HG02852 (cell line): ENCODE results near the gene CA4.

Experiments
- ATAC-seq: cut with Tn5 transposase; IDR thresholded peaks from one replicate; pipeline ENCODE4 v1.9.1; 2021; ENCODE audit warnings: mild to moderate bottlenecking, moderate library complexity; ENCODE audit not compliant: unreplicated experiment

Gene CA4

GRCh38 chr17:60154616-60155426 is 5.0 kb downstream of the CA4 start:
- no peak for ATAC-seq

DNA sequence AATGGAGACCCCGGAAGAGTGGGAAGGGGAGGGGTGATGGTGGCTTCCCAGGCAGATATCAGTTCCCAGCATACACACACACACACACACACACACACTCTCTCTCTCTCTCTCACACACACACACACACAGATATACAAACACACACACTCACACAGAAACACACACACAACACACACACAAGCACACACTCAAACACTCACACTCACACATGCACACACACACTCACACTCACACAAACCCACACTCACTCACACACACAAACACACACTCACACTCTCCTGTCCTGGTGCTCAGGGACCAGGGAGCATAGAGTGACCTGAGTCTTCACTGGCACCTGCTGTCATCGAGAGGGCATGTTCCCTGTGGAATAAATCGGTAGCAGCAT is 5.6 kb downstream of the CA4 start:
- ATAC-seq: no peak

GRCh38 chr17:60155815-60156214 is 6.0 kb downstream of the CA4 start:
- ATAC-seq: no peak

- ATAC-seq: no peak
These were observed 7.0 kb downstream of the CA4 start for GRCh38 chr17:60156746-60157145.

DNA sequence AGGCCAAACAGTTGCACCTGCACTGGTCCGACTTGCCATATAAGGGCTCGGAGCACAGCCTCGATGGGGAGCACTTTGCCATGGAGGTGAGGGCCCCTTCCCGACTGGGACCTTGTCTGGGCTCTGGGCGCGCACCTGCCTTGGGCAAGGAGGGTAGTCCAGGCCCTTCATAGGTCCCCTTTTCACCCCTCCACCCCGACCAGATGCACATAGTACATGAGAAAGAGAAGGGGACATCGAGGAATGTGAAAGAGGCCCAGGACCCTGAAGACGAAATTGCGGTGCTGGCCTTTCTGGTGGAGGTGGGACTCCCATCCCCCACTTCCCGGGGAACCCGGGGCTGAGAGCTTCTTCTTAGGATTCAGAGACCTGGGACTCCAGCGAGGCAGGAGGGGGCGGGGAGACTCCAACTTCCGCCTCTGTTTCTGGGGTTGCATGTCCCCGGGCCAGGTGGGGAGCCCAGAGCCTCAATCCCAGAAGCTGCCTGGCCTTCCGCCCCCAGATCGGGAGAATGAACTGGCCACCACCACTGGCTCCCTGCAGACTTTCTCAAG is 7.8 kb downstream of the CA4 start:
- ATAC-seq: no peak

- no peak for ATAC-seq
These were observed 9.1 kb downstream of the CA4 start for GRCh38 chr17:60158751-60159478.

GRCh38 chr17:60159479-60159866 is 9.7 kb downstream of the CA4 start:
- no peak for ATAC-seq

GRCh38 chr17:60160829-60161501 is 11.2 kb downstream of the CA4 start:
- no peak for ATAC-seq

- ATAC-seq: no peak
These were observed 12.0 kb downstream of the CA4 start for GRCh38 chr17:60161598-60162330.

- no peak for ATAC-seq
These were observed 13.5 kb downstream of the CA4 start for GRCh38 chr17:60163108-60163784.

- no peak for ATAC-seq
These were observed 14.4 kb downstream of the CA4 start for GRCh38 chr17:60164164-60164563.

DNA sequence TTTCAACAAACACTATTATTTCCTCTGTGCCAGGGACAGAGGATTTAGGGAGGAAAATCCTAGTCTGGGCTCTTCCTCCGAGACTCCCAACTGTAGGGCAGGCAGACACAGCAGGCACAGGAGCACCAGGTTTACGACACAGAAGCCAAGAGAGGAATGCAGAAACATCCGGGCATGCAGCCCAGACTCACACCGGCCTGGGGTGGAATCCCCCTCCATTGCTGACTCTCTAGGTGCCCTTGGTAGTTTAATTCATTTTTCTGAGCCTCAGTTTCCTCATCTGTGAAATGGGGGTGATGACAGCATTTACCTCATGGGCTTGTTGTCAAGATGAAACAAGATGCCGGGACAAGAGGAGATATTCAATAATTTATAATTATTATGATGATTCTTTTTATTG is 14.9 kb downstream of the CA4 start:
- no peak for ATAC-seq

DNA sequence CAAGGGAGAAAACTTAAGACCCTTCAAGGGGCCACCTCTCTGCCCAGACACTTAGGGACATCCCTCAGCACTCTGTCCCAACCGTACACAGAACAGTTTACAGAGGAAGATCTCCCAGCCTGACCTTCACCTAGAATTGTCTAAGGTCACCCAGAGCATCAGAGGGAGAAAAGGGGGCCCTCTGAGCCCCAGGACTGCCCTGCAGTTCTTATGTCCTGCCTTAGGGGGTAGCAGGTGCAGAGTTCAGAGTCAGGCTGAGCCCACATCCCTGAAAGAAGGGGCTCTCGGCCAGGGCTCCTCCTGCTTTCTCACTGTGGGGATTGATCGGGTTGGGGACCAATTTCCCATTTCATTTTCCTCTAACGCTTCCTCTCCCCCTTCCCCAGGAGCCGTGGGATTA is 15.4 kb downstream of the CA4 start:
- no peak for ATAC-seq

- no peak for ATAC-seq
These were observed 16.2 kb downstream of the CA4 start for GRCh38 chr17:60165971-60166370.

DNA sequence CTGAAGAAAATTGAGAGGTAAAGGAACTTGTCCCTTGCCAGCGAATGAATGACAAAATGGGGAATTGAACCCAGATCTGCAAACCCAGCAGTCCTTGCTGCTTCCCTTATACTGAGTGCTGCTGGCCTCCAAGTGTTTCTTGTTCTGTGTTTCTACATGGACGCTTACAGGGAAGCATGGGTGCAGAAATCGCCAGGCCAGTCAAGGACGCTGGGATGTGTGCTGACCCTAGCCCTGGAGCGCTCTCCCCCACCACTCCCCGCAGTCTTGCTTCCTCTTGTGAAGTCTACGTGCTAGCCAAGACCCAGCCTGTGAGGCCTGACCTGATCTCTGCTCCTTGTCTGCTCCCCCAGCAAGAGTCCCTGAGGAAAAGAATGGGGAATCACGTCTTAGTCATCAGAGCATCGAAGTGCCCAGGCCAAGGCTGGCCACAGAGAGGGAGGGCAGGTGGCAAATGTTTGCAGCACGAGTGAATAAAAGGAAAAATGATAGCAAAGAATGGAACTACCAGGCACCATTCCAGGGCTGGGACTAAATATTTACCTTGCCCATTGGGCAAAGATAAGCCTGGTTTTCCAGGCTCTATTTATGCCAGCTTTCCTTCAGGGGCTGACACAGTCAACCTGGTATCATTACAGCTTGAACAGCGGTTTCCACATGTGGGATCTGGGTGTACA is 17.4 kb downstream of the CA4 start:
- ATAC-seq: no peak

DNA sequence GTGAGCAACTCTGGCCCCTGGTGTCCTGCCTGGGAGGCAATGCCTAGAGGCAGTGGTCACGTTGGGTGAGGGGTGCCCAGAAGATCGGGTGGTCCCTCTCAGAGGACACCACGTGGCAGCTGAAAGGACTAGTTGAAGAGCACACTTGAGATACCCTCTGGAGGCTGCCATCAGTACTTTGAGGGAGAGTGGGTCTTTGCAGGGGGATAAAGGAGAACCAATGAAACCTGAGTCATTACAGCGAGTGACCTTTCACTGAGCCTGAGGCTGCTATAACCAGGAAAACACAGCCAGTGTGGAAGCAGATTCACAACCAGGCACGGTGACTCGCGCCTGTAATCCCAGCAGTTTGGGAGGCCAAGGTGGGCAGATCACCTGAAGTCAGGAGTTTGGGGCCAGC is 18.9 kb downstream of the CA4 start:
- ATAC-seq: no peak

DNA sequence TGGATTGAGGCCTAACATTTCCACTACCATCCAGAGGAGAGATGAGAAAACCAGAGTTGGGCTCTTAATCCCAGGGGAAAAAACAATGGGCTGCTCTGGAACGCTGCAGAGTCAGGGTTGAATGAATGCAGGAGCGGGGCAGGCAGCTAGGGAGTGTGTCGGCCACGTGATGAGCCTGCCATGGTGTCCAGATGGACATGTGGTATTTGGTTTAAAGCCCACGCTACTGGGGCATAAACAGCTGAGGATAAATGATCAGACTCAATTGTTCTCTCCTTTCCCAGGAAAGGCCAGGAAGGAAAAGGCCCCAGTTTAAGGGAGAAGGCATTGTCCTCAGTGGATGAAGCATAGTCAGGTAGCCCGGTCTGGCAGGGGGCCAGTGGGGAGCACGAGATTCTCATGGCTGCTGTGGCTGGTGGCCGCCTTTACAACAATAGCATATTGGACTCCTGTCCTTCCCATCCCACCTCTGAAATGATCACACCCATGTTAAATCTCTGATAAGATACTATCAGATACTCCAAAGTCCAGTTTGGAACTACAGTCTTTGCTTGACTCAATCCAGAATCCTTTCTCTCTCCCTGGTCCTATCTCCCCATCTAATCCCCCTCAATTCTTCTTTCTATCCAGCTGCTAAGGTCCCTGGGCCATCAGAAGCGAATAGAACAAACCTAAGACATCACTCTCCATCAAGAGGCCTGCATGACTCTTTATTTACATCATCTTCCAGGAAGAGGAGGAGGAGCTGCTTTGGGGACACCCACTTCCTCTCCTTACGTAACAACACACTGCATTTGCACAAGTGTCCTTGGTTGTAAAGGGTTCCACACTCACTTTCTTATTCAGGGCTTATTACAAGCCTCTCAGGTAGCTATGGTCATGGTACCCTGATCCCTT is 20.4 kb downstream of the CA4 start:
- ATAC-seq: no peak

- no peak for ATAC-seq
These were observed 21.3 kb downstream of the CA4 start for GRCh38 chr17:60170835-60171752.
